Colonic mucosa (tissue), 4 donors: ENCODE results near the gene PTPRT. TPM values are rescaled to one million over a fixed set of nuclear protein-coding genes. Genes with fewer than 3 reads are reported as not detected.

Source experiments
- DNase-seq: peaks from one replicate; pipeline ENCODE4 v3.0.0-alpha.2; 2020
- H3K27ac ChIP-seq: fragments of 200-600 bp; one replicate; pipeline ENCODE4 v1.8.0; 2021
- H3K27me3 ChIP-seq: fragments of 200-600 bp; one replicate; pipeline ENCODE4 v1.8.0; 2021
- H3K36me3 ChIP-seq: fragments of 200-600 bp; one replicate; pipeline ENCODE4 v1.8.0; 2021
- H3K4me1 ChIP-seq: fragments of 200-600 bp; one replicate; pipeline ENCODE4 v1.8.0; 2021; ENCODE audit warnings: mild to moderate bottlenecking
- H3K4me3 ChIP-seq: fragments of 200-600 bp; one replicate; pipeline ENCODE4 v1.8.0; 2021
- H3K9ac ChIP-seq, 2 donors: one replicate each; pipeline ENCODE4 v1.7.0; 2013; ENCODE audit warnings: control low read depth in 2 of 2, low read depth in 2 of 2, low read length in 2 of 2
- H3K9me3 ChIP-seq: fragments of 200-600 bp; one replicate; pipeline ENCODE4 v1.8.0; 2021
- intact Hi-C: fragments of 100-400 bp; cut with DNase I; formaldehyde crosslinking; loops from one replicate; pipeline ENCODE4 v1.14.1; 2022
- total RNA-seq, 2 donors: library from RNA; stranded (reverse); fragmentation: NEBNext Ultra II Directional in 1 of 2; extraction: Animal tissue kit (Norgen Biotek cat#: 25700) in 1 of 2; gene quantifications; one replicate each; pipeline ENCODE4 v1.2.1, GENCODE V29; 2021
- TF ChIP-seq, protein P1 (sequence below): fragments of 200-600 bp; IDR thresholded peaks from one replicate; pipeline ENCODE4 v1.8.0; 2022; ENCODE audit warnings: antibody characterized with exemption, mild to moderate bottlenecking
- donor health status: healthy.
- donor health status: DM: no; HTN: no; CAD: no.
- donor health status: DM: no; HTN: no; CAD: no.

The PTPRT gene
- total RNA-seq, 2 donors from 2014 or later, result 0.11 to 0.12 TPM

DNA sequence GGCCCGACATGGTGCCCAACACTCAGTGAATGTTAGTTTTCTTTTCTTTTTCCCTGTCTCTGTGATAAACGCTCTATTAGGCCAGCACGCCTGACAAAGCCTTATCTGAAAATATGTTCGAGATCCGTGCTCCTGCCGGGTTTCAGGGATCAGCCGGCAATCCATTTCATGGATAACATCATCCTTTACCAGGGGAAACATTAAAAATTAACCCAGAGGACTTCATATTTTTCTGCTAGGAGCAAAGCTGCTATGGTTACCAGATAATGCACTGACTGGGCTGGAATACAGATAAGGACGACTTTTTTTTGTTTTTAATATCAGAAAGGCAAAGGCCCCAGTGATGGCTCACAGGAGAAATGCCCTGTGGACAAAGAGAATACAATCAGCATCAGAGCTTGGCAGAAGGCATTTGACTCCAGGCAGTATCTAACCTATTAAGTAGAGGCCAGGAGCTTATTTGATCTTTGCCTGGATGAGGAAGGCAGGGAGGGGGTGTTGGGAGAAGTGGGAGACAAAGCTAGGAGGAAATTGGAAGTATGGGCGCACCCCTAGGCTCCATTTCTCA, 1089.5 kb downstream of the PTPRT start:
- Histone ChIP-seq H3K27me3 (no peaks in the 10 kb centered on the region), H3K4me3 (no peak overlapping the region), H3K4me1 (no peaks in the 10 kb centered on the region), H3K27ac (no peak overlapping the region), H3K9ac (no peak overlapping the region), H3K9me3 (no peaks in the 10 kb centered on the region), H3K36me3 (no peaks in the 10 kb centered on the region)
- TF ChIP-seq, protein P1, sequence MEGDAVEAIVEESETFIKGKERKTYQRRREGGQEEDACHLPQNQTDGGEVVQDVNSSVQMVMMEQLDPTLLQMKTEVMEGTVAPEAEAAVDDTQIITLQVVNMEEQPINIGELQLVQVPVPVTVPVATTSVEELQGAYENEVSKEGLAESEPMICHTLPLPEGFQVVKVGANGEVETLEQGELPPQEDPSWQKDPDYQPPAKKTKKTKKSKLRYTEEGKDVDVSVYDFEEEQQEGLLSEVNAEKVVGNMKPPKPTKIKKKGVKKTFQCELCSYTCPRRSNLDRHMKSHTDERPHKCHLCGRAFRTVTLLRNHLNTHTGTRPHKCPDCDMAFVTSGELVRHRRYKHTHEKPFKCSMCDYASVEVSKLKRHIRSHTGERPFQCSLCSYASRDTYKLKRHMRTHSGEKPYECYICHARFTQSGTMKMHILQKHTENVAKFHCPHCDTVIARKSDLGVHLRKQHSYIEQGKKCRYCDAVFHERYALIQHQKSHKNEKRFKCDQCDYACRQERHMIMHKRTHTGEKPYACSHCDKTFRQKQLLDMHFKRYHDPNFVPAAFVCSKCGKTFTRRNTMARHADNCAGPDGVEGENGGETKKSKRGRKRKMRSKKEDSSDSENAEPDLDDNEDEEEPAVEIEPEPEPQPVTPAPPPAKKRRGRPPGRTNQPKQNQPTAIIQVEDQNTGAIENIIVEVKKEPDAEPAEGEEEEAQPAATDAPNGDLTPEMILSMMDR, result no peak
- intact Hi-C loops, result no loop called here
- DNase-seq, result no peak

DNA sequence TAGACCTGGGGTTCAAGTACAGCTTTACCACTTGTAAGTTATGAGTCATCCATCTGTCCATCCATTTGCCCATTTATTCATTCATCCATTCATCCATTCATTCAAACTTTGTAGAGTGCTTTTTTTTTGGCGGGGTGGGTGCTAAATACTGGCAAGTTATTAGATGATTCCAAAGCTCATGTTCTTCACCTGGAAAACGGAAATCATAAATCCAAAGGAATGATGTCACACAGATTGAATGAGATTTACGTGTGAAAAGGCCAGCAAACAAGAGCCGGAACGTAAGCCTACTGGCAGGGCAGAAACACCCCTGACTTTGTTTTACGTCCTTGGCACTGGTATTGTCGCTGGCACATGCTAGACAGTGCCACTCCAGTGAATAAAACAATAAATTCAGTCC, 1090.6 kb downstream of the PTPRT start:
- no peaks in the 10 kb centered on the region for H3K4me1 ChIP-seq
- H3K27me3 ChIP-seq, result no peaks in the 10 kb centered on the region
- TF ChIP-seq, protein P1, result no peak
- no peak overlapping the region for H3K4me3 ChIP-seq
- intact Hi-C loops, result no loop called here
- no peak for DNase-seq
- H3K9ac ChIP-seq, result no peak overlapping the region
- no peak overlapping the region for H3K27ac ChIP-seq
- no peaks in the 10 kb centered on the region for H3K36me3 ChIP-seq
- H3K9me3 ChIP-seq, result no peaks in the 10 kb centered on the region

DNA sequence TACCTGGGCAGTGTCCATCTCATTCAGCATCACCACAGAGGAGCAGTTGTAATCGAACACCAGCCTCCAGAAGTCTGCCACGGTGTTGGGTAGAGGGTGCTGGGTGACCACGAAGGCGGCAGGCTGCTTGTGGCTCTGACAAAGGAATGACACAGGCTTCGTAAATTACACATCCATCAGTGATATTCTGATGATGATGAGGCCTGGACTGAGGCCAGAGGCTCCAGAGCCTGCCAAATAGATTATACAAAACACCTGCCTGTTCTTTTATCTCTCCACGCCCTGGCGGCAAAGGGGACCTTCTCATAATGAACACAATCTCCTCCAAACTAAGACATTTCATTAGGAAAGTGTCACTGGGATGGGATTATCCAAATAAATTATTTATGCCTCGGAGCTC, 1091.3 kb downstream of the PTPRT start:
- TF ChIP-seq, protein P1, result no peak
- no peaks in the 10 kb centered on the region for H3K27me3 ChIP-seq
- no peaks in the 10 kb centered on the region for H3K9me3 ChIP-seq
- H3K36me3 ChIP-seq, result no peaks in the 10 kb centered on the region
- no peak overlapping the region for H3K27ac ChIP-seq
- no peaks in the 10 kb centered on the region for H3K4me1 ChIP-seq
- DNase-seq, result no peak
- no peak overlapping the region for H3K9ac ChIP-seq
- H3K4me3 ChIP-seq, result no peak overlapping the region
- intact Hi-C loops, result no loop called here

DNA sequence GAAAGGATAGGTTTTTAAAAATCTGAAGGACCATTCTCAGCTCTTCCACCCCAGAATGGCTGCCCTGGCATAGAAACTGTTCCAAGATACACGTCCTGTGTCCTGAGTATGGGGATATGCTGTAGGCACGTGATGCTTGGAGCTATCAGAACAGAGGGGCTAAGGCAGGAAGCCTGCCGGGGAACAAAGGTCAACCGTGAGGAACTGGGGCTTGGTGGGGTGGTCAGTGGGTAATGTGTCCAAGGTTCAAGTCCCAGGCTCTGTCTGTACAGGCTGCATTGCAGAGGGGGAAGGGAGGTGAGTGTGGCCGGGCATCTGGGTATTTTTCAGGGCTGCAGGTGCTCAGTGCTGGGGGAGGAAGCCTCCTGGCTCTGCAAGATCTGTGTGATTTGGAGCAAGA, 1092.0 kb downstream of the PTPRT start:
- TF ChIP-seq, protein P1, result no peak
- Histone ChIP-seq H3K36me3 (no peaks in the 10 kb centered on the region), H3K9me3 (no peaks in the 10 kb centered on the region), H3K27ac (no peak overlapping the region), H3K4me1 (no peaks in the 10 kb centered on the region), H3K27me3 (no peaks in the 10 kb centered on the region), H3K9ac (no peak overlapping the region), H3K4me3 (no peak overlapping the region)
- no peak for DNase-seq
- intact Hi-C loops, result no loop called here

DNA sequence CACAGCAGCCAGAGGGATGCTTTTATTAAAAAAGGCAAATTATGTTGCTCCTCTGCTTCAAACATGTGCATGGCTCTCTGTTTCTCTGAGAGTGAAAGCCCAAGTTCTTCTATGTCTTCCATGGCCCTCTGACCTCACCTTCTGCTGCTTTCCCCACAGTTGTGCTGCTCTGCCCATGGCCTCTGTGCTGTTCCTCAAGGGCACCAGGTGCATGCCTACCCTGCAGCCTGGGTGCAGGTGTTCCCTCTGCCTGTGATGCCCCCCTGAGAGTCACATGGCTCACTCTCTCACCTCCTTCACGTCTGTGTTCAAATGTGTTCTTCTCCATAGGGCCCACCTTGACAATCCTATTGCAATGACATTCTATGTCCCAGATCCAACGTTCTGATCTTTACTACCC, 1094.5 kb downstream of the PTPRT start:
- intact Hi-C loops, result no loop called here

More for the DNA sequence above, 1094.5 kb downstream of the PTPRT start:
- TF ChIP-seq, protein P1, result no peak
- H3K4me1 ChIP-seq, result no peaks in the 10 kb centered on the region
- no peaks in the 10 kb centered on the region for H3K27me3 ChIP-seq
- H3K9me3 ChIP-seq, result no peaks in the 10 kb centered on the region
- no peaks in the 10 kb centered on the region for H3K36me3 ChIP-seq
- H3K9ac ChIP-seq, result no peak overlapping the region
- DNase-seq, result no peak
- no peak overlapping the region for H3K27ac ChIP-seq
- no peak overlapping the region for H3K4me3 ChIP-seq
